ENCODE data around the gene CFAP99.
"Not testable (repeated sequence)": the region's sequence is repeated elsewhere in the genome, so short reads cannot be mapped to it uniquely, and the experiment has no call there.

CFAP99 gene

GRCh38 chr4:2449511-2450392 is 31.0 kb downstream of the CFAP99 start:
- no peak for DNase-seq

GRCh38 chr4:2450394-2451035 is 31.8 kb downstream of the CFAP99 start:
- DNase-seq, result no peak

- DNase-seq, result no peak
Measured at GRCh38 chr4:2451036-2451520, 32.3 kb downstream of the CFAP99 start.

GRCh38 chr4:2451821-2452785 is 33.3 kb downstream of the CFAP99 start:
- DNase-seq, result no peak

GRCh38 chr4:2457481-2458295 is 38.9 kb downstream of the CFAP99 start:
- no peak for DNase-seq

GRCh38 chr4:2458546-2459491 is 40.1 kb downstream of the CFAP99 start:
- DNase-seq, result no peak

GRCh38 chr4:2459589-2460349 is 41.0 kb downstream of the CFAP99 start:
- DNase-seq, result no peak

GRCh38 chr4:2461246-2461960 is 42.6 kb downstream of the CFAP99 start:
- DNase-seq, result no peak

GRCh38 chr4:2462218-2462991 is 43.6 kb downstream of the CFAP99 start:
- peak; percentile 30 to 70 for DNase-seq

GRCh38 chr4:2462992-2463762 is 44.4 kb downstream of the CFAP99 start:
- no peak for DNase-seq

- DNase-seq, result no peak
Measured at GRCh38 chr4:2465032-2465431, 46.3 kb downstream of the CFAP99 start.

- DNase-seq, result not testable (repeated sequence)
Measured at GRCh38 chr4:2465544-2465943, 46.8 kb downstream of the CFAP99 start.

- DNase-seq, result peak; percentile 92 to 93
Measured at GRCh38 chr4:2468456-2469191, 49.9 kb downstream of the CFAP99 start, which contains the start of gene RNF4. Gene RNF4, plus strand, starts transcription at chr4:2469106. Its CDS starts 21,388 bp downstream, at chr4:2490494.

GRCh38 chr4:2469192-2469984 is 50.6 kb downstream of the CFAP99 start:
- no peak for DNase-seq

- no peak for DNase-seq
Measured at GRCh38 chr4:2470791-2471190, 52.0 kb downstream of the CFAP99 start.

GRCh38 chr4:2472187-2472586 is 53.4 kb downstream of the CFAP99 start:
- DNase-seq, result no peak
